NCI-H2171 treated with DMSO at 0.1 percent for 48 hours (cell line): ENCODE measurements around the gene ZNF443.
A peak's percentile ranks its signal among the peaks of the same experiment; 100 is the strongest.
"Not testable (repeated sequence)": the region's sequence is repeated elsewhere in the genome, so short reads cannot be mapped to it uniquely, and the experiment has no call there.

Experiments used
- DNase-seq: peaks from one replicate; lab custom pipeline; 2025; lab: John Stamatoyannopoulos, UW

The ZNF443 gene

DNA sequence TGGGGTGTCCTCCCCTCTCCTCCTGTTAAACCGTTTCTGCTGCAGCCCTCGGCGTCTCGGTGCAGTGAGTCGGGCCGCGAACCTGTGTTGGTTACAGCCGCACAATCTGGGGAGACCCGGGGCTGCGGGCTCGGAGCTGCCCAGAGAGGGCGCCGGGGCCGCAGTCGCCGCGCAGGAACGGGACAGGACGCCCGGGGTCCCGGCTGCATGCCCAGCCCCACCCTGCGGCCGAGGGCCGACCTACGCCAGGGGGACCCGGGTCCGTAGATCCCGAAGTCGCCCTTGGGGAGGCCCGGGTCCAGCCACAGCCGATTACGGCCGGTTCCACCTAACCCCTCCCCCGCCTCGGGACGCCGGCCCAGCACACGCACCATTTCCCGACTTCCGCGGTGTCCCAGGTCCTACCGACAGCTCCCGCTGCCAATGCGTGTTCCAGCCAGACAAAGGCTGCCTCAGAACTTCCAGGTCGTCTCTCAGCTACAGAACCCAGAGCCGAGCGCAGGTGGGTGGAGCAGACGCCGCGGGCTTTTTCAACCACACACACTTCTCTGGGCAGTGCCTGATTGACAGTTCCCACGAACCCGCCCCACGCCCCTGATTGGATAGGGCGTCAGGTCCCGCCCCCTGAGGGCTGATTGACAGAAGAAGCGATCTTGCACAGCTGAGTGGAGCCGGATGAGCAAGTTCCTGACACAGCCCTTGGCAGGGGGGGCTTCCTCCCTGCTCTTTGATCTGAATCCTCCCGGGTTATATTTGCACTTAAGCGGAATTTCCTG, at the start of gene ZNF443:
ZNF443 (minus strand) TSS at position 481 of the 776 bp plus-strand sequence; CDS start at position 374, 107 bp downstream.
- peak; percentile 95 for DNase-seq

DNA sequence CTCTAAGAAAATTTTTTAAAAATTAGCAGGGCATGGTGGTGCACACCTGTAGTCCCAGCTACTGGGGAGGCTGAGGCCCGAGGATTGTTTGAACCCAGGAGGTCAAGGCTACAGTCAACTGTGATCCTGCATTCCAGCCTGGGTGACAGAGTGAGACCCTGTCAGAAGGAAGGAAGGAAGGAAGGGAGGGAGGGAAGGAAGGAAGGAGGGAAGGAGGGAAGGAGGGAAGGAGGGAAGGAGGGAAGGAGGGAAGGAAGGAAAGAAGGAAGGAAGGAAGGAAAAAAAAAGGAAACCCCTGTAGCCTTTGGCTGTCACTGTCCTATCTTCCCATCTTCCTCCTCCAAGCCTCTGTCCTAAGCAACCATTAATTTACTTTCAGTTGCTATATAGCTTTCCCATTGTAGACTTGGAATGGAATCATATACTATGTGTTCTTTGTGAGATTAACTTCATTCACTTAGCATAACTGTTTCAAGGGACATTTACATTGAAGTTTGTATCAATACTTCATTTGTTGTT, 45.5 kb upstream of the ZNF443 start:
- not testable (repeated sequence) for DNase-seq

DNA sequence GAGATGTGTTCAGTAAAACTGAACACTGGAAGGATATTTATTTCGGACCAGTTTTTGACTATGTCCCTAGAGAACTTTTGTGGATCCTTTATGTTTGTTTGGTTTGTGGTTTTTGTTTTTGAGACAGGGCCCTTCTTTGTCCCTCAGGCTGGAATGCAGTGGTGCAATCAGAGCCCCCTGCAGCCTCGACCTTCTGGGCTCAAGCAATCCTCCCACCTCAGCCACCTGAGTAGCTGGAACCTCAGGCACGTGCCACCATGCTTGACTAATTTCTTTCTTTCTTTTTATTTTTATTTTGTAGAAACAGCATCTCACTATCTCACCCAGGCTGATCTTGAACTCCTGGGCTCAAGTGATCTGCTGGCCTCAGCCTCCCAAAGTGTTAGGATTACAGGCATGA, 44.8 kb upstream of the ZNF443 start:
- DNase-seq = no peak

DNA sequence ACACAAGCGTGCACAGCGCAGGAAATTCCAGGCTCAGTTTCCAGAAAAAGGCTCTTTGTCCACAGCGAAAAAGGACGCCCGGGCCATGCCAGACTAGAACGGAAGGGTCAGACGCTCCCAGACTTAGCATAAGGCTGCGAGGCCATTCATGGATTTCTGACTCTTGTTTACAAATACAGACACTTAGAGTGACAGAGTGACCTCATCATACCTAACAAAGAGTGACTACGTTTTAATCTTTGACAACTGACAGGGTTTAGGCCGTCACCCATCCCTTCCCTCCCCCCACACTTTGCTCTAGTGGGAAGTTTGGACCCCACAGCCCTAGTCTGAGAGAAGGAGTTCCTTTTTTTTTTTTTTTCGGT, 44.2 kb upstream of the ZNF443 start:
- no peak for DNase-seq

DNA sequence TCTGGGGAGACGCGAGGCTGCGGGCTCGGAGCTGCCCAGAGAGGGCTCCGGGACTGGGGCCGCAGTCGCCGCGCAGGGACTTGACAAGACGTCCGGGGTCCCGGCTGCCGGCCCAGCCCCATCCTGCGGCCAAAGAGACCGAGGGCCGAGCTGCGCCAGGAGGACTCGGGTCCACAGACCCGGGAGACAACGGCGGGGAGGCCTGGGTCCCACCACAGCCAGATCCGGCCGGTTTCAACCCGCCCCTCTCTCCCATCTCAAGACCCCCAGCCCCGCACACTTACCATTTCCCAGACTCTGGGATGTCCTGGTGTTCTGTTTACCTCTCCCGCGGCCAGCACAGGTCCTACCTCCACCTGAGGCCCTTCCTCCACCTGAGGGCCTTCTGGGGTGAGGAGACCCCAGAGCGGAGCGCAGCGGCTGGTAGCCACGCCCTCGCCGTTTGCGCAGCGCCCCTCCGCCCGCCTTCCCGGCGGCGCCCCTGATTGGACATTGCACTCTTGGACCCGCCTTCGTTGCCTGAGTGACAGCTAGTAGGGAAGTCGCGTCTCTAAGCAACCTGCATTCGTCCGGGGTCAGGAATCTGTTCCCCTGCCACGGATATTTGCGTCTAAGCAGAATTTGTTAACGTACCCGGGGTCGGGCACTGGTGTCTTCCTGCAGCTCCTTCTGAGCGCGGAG, 43.7 kb upstream of the ZNF443 start, which contains the start of gene ZNF709:
ZNF709 (minus strand) TSS at position 446 of the 681 bp plus-strand sequence; CDS start at position 287, 159 bp downstream.
- DNase-seq = peak; percentile 91

DNA sequence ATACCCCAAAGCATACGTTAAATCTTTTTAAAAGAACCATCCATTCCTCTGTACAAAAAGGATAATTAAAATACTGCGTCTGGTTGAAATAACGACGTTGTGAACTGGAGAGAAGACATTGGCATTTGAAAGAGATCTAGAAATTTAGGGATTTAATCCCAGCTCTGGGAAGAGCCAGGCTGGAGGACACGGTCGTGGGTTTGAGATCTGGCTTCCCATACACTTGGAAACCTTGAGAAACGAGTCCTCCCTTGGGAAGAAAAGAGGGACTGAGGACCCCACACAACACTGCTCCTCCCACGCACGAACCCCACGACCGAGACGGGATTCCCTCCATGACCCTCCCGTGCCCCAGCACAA, 43.2 kb upstream of the ZNF443 start:
- DNase-seq = no peak

DNA sequence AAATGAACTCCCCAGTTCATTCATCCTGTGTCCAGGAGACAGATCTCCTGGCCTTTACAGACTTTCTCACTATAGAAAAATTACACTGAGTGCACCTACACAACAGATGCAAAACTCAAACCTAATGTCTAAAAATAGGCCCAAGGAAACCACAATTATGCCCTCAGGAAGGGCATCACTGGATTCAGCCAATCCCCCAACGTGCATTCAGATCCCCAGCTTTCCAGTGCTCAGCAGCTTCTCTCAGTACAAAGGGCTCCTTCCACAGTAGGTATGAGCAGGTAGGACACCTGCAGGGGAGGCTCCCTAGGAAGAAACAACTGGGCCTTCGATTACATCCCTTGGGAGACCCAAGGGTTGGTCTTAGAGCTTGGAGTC, 41.7 kb upstream of the ZNF443 start:
- no peak for DNase-seq

DNA sequence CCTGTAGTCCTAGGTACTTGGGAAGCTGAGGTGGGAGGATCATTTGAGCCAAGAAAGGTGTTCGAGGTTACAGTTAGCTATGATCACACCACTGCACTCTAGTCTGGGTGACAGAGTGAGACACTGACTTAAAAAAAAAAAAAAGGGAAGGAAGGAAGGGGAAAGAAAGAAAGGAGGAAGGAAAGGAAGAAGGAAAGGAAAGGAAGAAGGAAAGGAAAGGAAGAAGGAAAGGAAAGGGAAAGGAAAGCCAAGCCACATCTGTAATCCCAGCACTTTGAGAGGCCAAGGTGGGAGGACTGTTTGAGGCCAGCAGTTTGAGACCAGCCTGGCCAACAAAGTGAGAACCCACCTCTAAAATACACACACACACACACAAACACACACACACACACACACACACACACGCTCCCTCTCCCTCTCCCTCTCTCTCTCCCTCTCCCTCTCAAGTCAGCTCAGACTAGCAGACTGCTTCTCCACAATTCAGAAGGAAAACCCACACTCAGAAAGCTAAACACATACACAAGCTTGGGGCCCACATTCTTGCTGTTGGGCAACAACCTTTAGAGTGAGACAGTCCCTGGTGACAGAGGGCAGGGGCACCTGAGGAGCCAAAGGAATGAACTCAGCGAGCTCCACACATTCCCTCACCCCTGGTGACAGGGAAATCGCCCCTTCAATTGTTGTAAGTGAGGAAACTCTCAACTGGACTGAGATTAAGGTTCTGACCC, 41.1 kb upstream of the ZNF443 start:
- no peak for DNase-seq

DNA sequence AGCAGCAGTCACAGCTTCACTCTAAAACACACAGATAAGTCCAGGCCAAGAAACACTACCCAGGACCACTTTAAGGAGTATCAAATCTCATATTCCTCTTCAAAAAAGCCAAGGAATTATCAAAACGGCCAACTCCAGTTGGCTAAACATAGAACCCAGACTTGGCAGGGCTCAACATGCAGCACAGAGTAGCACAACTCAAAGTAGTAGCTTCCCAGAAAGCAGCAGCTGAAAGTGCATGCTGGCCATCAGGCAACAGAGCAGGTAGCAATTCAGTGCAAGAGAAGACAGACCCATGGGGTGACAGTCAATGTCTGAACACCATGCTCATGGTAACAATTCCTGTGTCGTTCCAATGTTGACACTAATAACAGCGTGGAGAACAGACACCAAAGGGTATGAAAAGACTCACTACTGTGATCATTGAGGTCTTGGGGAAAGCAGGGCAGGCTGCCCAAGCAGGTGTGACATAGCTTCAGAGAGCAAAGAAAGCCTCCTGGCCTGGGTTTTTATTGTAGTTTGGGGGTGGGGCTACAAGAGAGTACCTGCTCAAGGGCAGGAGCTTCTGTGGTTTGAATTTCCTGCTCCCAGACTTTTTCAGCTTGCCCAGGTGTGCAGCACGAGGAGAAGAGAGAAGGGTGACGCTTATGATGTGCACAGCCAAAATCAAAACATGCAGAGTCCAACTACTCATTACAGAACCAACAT, 37.6 kb upstream of the ZNF443 start:
- DNase-seq = no peak

DNA sequence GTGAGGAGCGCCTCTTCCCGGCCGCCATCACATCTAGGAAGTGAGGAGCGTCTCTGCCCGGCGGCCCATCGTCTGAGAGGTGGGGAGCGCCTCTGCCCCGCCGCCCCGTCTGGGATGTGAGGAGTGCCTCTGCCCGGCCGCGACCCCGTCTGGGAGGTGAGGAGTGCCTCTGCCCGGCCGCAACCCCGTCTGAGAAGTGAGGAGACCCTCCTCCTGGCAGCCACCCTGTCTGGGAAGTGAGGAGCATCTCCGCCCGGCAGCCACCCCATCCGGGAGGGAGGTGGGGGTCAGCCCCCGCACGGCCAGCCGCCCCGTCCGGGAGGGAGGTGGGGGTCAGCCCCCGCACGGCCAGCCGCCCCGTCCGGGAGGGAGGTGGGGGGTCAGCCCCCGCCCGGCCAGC, 26.8 kb upstream of the ZNF443 start:
- not testable (repeated sequence) for DNase-seq

DNA sequence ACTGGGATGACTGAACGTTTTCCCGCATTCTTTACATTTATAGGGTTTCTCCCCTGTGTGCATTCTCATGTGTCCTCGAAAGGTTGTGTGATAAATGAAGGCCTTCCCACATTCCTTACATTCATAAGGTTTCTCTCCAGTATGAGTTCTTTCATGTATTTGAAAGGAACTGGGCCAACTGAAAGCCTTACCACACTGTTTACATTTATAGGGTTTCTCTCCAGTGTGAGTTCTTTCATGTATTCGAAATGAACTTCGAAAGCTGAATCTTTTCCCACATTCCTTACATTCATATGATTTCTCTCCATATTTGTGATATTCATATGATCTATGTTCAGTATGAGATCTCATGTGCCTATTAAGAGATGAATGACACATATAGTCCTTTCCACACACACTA, 24.4 kb upstream of the ZNF443 start:
- no peak for DNase-seq

DNA sequence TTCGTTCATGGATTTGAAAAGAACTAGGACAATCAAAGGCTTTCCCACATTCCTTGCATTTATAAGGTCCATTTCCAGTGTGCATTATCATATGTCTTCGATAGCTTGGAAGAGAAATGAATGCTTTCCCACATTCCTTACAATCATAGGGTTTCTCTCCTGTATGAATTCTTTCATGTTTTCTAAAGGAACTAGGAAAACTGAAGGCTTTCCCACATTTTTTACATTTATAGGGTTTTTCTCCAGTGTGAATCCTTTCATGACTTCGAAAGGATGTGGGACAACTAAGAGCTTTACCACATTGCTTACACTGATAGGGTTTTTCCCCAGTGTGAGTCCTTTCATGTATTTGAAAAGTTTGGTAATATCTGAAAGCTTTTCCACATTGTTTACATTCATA, 23.9 kb upstream of the ZNF443 start:
- no peak for DNase-seq

DNA sequence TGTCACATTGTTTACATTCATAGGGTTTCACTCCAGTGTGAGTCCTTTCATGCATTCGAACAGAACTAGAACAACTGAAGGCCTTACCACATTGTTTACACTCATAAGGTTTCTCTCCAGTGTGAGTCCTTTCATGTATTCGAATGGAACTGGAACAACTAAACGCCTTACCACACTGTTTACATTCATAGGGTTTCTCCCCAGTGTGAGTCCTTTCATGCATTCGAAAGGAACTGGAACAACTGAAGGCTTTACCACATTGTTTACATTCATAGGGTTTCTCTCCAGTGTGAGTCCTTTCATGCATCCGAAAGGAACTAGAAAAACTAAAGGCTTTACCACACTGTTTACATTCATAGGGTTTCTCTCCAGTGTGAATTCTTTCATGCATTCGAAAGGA, 23.3 kb upstream of the ZNF443 start:
- DNase-seq = not testable (repeated sequence)

DNA sequence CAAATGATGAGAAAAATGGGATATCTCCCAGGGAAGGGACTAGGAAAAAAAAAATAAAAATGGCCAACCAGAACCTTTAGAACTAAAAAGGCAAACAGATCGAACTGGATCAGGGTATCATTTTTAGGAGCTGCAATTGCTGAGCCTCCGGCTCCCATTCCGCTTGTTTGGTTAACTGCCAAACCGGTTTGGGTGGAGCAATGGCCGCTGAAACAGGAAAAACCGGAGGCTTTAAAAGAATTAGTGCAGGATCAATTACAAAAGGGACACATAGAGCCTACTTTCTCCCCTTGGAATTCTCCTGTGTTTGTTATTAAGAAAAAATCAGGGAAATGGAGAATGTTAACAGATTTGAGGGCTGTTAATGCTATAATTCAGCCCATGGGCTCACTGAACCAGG, 12.7 kb upstream of the ZNF443 start:
- DNase-seq = no peak

DNA sequence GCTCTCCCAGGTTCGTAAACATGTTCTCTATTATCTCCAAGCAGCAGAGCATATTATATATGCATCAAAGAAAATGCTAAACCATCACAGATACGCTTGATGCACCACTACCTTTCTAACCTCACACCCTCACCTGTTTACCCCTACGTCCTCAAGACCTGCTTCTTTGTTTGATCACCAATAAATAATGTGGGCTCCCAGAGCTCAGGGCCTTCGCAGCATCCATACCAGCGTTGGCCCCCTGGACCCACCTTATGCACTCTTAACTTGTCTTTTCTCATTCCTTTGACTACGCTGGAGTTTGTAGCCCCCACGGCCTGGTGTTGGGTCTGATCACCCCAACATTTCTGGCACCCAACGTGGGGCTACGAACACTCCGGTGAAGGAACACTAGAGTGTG, 10.0 kb upstream of the ZNF443 start:
- no peak for DNase-seq

DNA sequence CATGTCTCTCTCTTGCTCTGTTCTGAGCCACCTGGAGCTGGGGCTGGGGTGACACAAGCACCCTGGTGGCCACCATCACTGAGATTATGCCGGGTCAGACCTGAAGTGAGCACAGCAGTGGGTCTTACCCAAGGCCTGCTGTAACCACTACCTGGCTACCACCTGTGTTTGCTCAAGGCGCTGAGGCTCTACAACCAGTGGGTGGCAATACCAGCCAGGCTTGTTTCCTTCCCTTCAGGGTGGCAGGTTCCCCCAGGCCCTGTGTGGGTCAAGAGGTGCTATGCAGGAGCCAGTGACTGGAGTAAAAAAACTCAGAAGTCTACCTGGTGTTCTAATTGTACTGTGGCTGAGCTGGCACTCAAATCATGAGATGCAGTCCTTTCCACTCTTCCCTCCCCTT, 8.0 kb upstream of the ZNF443 start:
- DNase-seq = no peak

DNA sequence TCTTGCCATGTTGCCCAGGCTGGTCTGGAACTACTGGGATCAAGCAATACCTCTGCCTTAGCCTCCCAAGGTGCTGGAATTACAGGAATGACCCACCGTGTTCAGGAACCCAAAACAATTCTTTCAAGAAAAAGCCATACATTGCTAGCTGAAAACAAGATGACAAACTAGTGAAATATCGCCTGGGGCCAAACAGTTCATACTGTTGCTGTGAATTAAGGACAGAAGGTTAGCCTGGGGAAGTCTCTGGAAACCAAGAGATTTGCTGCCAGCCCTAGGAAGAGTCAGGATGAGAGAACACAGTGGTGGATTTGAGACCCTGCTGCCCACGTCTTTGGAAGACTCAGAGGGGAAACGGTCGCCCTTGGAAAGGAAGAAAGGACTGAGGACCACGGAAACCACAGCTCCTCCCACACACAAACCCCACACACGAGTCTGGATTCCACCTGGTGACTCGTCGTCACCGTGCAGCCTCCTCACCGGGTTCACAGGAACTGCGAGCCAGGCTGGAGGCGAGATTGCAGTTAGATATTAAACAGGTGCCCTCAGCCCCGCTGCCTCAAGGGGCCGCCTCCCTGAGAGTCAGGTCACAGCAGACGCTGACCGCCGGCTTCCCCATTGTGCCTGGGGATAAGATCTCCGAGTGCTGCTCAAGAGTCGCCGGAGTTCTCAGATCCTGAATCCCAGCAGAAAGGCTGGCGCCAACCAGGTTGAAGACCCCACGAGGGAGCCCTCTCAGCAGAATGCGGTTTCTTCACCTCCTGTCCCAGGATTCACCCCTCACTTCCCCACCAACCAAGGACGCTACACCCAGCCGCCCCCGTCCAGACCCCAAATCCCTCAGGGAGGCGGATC, 908 bp downstream of the ZNF443 start:
- not testable (repeated sequence) for DNase-seq

DNA sequence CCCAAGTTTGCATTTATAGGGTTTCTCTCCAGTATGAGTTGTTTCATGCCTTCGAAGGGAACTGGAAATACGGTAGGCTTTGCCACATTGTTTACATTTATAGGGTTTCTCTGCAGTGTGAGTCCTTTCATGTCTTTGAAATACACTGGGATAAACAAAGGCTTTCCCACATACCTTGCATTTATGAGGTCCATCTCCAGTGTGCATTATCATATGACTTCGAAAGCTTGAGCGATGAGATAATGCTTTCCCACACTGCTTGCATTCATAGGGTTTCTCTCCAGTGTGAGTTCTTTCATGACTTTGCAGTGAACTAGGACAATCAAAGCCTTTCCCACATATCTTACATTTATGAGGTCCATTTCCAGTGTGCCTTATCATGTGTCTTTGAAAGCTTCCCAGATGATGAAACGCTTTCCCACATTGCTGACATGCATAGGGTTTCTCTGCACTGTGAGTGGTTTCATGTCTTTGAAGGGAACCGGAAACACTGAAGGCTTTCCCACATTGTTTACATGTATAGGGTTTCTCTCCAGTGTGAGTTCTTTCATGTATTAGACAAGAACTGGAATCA, 10.0 kb downstream of the ZNF443 start:
- DNase-seq = not testable (repeated sequence)

DNA sequence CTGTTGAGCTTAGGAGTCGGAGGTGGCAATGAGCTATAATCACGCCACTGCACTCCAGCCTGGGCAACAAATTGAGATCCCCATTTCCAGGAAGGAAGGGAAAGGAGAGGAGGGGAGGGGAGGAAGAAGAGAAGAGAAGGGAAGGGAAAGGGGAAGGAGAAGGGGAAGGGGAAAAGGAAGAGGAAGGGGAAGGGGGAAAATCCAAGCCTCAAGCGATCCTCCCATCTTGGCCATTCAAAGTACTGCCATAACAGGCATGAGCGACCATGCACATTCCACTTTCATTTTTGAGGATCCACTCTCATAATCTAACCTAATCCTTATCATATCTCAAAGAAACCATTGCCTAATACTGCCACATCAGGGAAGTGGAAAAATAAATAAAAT, 14.9 kb downstream of the ZNF443 start:
- DNase-seq = no peak

DNA sequence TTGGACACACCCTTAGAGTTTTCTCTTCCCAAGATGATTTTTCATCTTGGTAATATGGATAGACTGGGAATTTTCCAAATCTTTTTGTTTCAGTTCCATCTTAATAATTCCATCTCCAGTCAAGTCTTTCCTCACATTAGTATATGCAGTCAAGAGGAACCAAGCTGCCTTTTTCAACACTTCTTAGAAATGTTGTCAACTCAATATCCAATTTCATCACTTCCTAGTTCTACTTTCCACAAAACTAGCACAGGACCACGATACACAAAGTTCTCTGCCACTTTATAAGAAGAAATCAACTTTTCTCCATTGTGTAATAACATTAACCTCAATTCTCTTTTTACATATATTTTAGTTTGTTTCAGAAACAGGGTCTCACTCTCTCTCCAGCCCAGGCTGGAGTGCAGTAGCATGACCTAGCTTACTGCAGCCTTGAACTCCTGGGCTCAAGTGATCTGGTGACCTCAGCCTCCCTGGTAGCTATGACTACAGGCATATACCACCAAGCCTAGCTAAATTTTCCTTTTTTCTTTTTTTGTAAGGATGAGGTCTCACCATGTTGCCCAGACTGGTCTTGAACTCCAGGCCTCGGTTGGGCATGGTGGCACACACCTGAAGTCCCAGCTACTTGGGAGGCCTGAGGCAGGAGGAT, 15.5 kb downstream of the ZNF443 start:
- DNase-seq = no peak
